HEK293 (cell line): ENCODE data around the gene ENKUR.

Source experiments
- GLIS1 ChIP-seq: fragments of 450-650 bp; formaldehyde crosslinking; IDR thresholded peaks from 2 replicates; pipeline ENCODE4 v1.5.1; 2016; ENCODE audit warnings: missing biosample characterization, missing genetic modification characterization
- HIC1 ChIP-seq: fragments of 450-650 bp; formaldehyde crosslinking; IDR thresholded peaks from 2 replicates; pipeline ENCODE4 v1.5.1; 2016; ENCODE audit warnings: missing biosample characterization, missing genetic modification characterization
- KLF8 ChIP-seq: fragments of 450-650 bp; formaldehyde crosslinking; IDR thresholded peaks from 2 replicates; pipeline ENCODE4 v1.5.1; 2016; ENCODE audit warnings: missing biosample characterization, missing genetic modification characterization
- MZF1 ChIP-seq: fragments of 450-650 bp; formaldehyde crosslinking; IDR thresholded peaks from 2 replicates; pipeline ENCODE4 v1.5.1; 2017; ENCODE audit warnings: missing biosample characterization, missing genetic modification characterization, borderline replicate concordance
- PBX3 ChIP-seq: sonication (generic); formaldehyde crosslinking; IDR thresholded peaks from 2 replicates; pipeline ENCODE4 v1.8.1; 2022; ENCODE audit warnings: mild to moderate bottlenecking, moderate library complexity, missing genetic modification reagents
- PRDM6 ChIP-seq: fragments of 450-650 bp; formaldehyde crosslinking; IDR thresholded peaks from 2 replicates; pipeline ENCODE4 v1.5.1; 2017; ENCODE audit warnings: missing biosample characterization, missing genetic modification characterization
- SCRT2 ChIP-seq: fragments of 450-650 bp; formaldehyde crosslinking; IDR thresholded peaks from 2 replicates; pipeline ENCODE4 v1.5.1; 2016; ENCODE audit warnings: missing biosample characterization, missing genetic modification characterization
- TRIM28 ChIP-seq: IDR thresholded peaks from 2 replicates; pipeline ENCODE4 v1.6.1; 2011; ENCODE audit warnings: low read length, control low read depth, borderline replicate concordance
- WT1 ChIP-seq: fragments of 450-650 bp; formaldehyde crosslinking; IDR thresholded peaks from 2 replicates; pipeline ENCODE4 v1.5.1; 2016; ENCODE audit warnings: missing biosample characterization, missing genetic modification characterization
- YY2 ChIP-seq: fragments of 450-650 bp; formaldehyde crosslinking; IDR thresholded peaks from 2 replicates; pipeline ENCODE4 v1.5.1; 2016; ENCODE audit warnings: missing biosample characterization, missing genetic modification characterization
- ZBTB21 ChIP-seq: fragments of 450-650 bp; formaldehyde crosslinking; IDR thresholded peaks from 2 replicates; pipeline ENCODE4 v1.5.1; 2017; ENCODE audit warnings: missing biosample characterization, missing genetic modification characterization
- ZBTB44 ChIP-seq: fragments of 450-650 bp; IDR thresholded peaks from 2 replicates; pipeline ENCODE4 v1.5.1; 2018; ENCODE audit warnings: missing biosample characterization, mild to moderate bottlenecking, missing genetic modification characterization
- ZBTB6 ChIP-seq: fragments of 450-650 bp; formaldehyde crosslinking; IDR thresholded peaks from 2 replicates; pipeline ENCODE4 v1.5.1; 2017; ENCODE audit warnings: missing biosample characterization, missing genetic modification characterization
- ZNF155 ChIP-seq: fragments of 450-650 bp; formaldehyde crosslinking; IDR thresholded peaks from 2 replicates; pipeline ENCODE4 v1.5.1; 2016; ENCODE audit warnings: missing biosample characterization, missing genetic modification characterization
- ZNF280C ChIP-seq: fragments of 450-650 bp; formaldehyde crosslinking; IDR thresholded peaks from 2 replicates; pipeline ENCODE4 v1.5.1; 2016; ENCODE audit warnings: missing biosample characterization, missing genetic modification characterization
- ZNF488 ChIP-seq: fragments of 450-650 bp; formaldehyde crosslinking; IDR thresholded peaks from 2 replicates; pipeline ENCODE4 v1.5.1; 2016; ENCODE audit warnings: missing biosample characterization, missing genetic modification characterization
- ZNF580 ChIP-seq: fragments of 450-650 bp; formaldehyde crosslinking; IDR thresholded peaks from 2 replicates; pipeline ENCODE4 v1.5.1; 2016; ENCODE audit warnings: missing biosample characterization, missing genetic modification characterization
- ZNF658 ChIP-seq: fragments of 450-650 bp; formaldehyde crosslinking; IDR thresholded peaks from 2 replicates; pipeline ENCODE4; 2016; ENCODE audit warnings: missing biosample characterization, missing genetic modification characterization
- ZNF660 ChIP-seq: fragments of 450-650 bp; IDR thresholded peaks from 2 replicates; pipeline ENCODE4 v1.5.1; 2018; ENCODE audit warnings: missing biosample characterization, mild to moderate bottlenecking, missing genetic modification characterization
- ZNF664 ChIP-seq: fragments of 450-650 bp; formaldehyde crosslinking; IDR thresholded peaks from 2 replicates; pipeline ENCODE4 v1.5.1; 2016; ENCODE audit warnings: missing biosample characterization, missing genetic modification characterization
- ZNF704 ChIP-seq: fragments of 450-650 bp; formaldehyde crosslinking; IDR thresholded peaks from 2 replicates; pipeline ENCODE4 v1.5.1; 2016; ENCODE audit warnings: missing biosample characterization, missing genetic modification characterization
- ZNF747 ChIP-seq: fragments of 450-650 bp; formaldehyde crosslinking; IDR thresholded peaks from 2 replicates; pipeline ENCODE4 v1.5.1; 2016; ENCODE audit warnings: missing biosample characterization, missing genetic modification characterization
- ZNF830 ChIP-seq: fragments of 450-650 bp; IDR thresholded peaks from 2 replicates; pipeline ENCODE4 v1.5.0; 2018; ENCODE audit warnings: missing biosample characterization, missing genetic modification characterization, low read depth, mild to moderate bottlenecking, moderate library complexity
- ZSCAN16 ChIP-seq: fragments of 450-650 bp; formaldehyde crosslinking; IDR thresholded peaks from 2 replicates; pipeline ENCODE4 v1.5.1; 2016; ENCODE audit warnings: missing biosample characterization, missing genetic modification characterization

The ENKUR gene

GRCh38 chr10:25016376-25017153 is 607 bp upstream of the ENKUR start, which contains the start of gene THNSL1 (continued):
- TF ChIP-seq ZNF658: no peak
- TF ChIP-seq ZBTB6 (tag by site-specific recombination): 0 out of 2 replicates have a peak, but pooled peaks have one; percentile 45
- TF ChIP-seq MZF1 (tag by site-specific recombination): no peak; the same call in 1 of the 2 replicates
- peak; percentile 22; the same call in 1 of the 2 replicates for TF ChIP-seq ZBTB21 (tag by site-specific recombination)
- peak; percentile 52 for TF ChIP-seq GLIS1 (tag by site-specific recombination)
- TF ChIP-seq ZNF704 (tag by site-specific recombination): no peak
- no peak for TF ChIP-seq ZNF155 (tag by site-specific recombination)
- no peak for TF ChIP-seq ZNF488 (tag by site-specific recombination)
- no peak for TF ChIP-seq ZNF664 (tag by site-specific recombination)
- no peak; the same call in 1 of the 2 replicates for TF ChIP-seq ZBTB44
- peak; percentile 61; the same call in 1 of the 2 replicates for TF ChIP-seq ZNF660 (tag by site-specific recombination)
- peak; percentile 59 for TF ChIP-seq SCRT2 (tag by site-specific recombination)
- TF ChIP-seq ZNF747 (tag by site-specific recombination): no peak
- TF ChIP-seq ZNF280C: no peak
- TF ChIP-seq ZNF580: no peak
- TF ChIP-seq ZNF830 (tag by site-specific recombination): no peak
- peak; percentile 83; the same call in 1 of the 2 replicates for TF ChIP-seq PBX3 (CRISPR knock-in tag)
- no peak for TF ChIP-seq PRDM6 (tag by site-specific recombination)
- TF ChIP-seq TRIM28: no peak
- TF ChIP-seq YY2 (tag by site-specific recombination): no peak
- no peak for TF ChIP-seq WT1 (tag by site-specific recombination)
- peak; percentile 47; the same call in 1 of the 2 replicates for TF ChIP-seq ZSCAN16 (tag by site-specific recombination)
- peak; percentile 83; the same call in 1 of the 2 replicates for TF ChIP-seq KLF8 (tag by site-specific recombination)
- TF ChIP-seq HIC1: 0 out of 2 replicates have a peak, but pooled peaks have one; percentile 30
